ENCODE results near the gene OR7C1.
"Not testable (repeated sequence)": the region's sequence is repeated elsewhere in the genome, so short reads cannot be mapped to it uniquely, and the experiment has no call there.

The OR7C1 gene

DNA sequence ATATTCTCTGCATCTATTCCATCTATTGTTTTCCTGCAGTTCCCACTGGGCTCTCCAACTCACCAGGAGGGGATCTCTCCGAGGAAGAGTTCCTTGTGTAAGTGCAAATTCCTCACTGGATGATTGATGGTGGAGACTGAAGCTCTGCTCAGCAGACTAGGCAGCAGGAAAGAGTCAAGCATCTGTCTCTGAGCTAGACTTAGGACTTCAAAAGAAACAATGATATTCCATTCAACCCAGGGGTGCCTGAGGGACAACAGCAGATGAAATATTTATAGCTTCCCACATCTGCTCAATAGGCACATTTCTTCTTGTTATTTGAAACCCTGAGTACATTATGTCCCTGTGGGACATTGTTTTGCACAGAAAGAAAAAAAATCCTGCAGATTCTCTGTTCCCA lies at the start of gene OR7C1, which contains the start of gene OR7A5:
Gene OR7C1, minus strand, starts transcription at position 175 of the 400 bp plus-strand sequence. CDS start 35,049 bp downstream, outside the sequence.
Gene OR7A5, minus strand, starts transcription at position 175 of the 400 bp plus-strand sequence. CDS start 6,944 bp downstream, outside the sequence.
- no peak for DNase-seq

DNA sequence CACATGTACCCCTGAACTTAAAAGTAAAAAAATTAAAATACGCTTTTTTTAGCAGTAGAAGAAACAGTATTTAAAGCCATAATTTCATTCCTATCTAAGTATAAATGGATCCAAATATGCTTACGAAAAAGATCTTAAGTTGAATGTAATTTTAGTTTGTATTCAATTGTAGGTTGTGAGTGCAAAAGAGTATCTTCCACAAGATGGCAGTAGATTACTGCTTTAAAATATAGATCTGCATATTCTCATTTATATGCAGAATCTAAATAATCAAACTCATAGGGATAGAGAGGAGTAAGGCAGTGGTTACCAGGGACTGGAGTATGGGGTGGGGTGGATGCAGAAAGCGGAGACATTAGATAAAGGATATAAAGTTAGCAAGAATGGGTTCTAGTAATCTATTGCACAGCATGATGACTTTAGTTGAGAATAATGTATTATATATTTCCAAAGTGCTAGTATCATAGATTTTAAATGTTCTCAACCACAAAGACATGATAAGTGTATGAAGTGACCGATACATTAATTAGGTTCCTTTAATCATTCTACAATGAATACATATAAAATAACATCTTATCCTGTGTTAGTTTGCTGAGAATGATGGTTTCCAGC lies 36.7 kb upstream of the OR7C1 start:
- no peak for DNase-seq

DNA sequence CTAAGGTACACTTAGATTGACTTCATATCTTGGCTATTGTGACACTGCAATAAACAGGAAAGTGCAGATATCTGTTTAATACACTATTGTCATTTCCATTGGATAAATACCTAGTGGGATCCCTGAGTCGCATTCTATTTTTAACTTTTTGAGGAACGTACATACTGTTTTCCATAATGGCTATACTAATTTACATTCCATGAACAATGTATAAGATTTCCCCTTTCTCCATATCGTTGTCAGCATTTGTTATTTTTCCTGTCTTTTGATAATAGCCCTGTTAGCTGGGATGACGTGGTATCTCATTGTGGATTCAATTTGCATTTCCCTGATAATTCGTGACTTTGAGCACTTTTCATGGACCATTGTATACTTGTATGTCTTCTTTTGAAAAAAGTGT lies 33.5 kb upstream of the OR7C1 start:
- no peak for DNase-seq

DNA sequence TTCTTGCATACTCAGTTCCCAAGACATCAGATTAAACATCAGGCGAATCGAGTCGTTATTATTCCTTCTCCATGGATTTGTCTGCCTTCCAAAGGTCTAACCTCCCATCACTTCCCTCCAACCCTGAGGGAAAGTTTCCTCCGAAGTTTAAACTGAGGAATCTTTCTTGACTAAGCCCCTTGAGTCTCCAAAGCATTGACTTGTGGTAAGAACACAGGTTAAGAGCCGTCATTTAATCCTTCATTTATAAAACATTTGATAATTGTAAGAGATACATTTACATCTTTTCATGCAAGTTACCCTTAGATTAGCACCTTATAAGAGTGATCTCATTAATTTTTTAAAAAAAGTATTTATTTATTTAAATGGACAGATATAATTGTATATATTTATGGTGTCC lies 13.8 kb upstream of the OR7C1 start, which contains the start of gene OR7A10:
Gene OR7A10, minus strand, starts transcription at position 101 of the 400 bp plus-strand sequence. CDS start 7,045 bp downstream, outside the sequence.
- no peak for DNase-seq

DNA sequence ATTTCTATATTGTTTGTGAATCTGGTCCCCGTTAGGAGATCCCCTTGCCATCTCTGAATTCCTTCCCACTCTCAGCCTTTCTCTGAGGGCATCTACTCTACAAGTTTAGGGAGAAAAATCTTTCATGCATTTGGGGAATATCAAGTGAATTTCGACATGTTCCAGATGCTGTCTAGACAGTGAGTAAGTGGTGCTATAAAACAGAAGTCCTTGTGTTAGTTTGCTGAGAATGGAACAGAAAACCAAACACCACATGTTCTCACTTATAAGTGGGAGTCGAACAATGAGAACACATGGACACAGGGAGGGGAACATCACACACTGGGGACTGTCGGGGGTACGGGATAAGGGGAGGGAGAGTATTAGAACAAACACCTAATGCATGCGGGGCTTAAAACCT lies 8.6 kb upstream of the OR7C1 start:
- no peak for DNase-seq

DNA sequence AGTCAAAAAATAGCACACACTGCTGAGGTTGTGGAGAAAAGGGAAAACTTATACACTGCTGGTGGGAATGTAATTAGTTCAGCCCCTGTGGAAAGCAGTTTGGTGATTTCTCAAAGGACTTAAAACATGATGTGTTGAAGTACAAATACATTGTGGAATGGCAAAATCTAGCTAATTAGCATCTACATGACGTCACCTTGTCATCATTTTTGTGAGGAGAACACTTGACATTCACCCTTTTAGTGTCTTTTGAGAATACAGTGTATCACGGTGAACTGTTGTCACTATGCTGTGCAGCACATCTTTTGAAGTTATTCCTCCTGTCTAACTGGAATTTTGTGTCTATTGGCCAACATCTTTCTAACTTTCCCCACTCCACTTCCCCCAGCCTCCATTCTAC lies 8.2 kb upstream of the OR7C1 start:
- no peak for DNase-seq

DNA sequence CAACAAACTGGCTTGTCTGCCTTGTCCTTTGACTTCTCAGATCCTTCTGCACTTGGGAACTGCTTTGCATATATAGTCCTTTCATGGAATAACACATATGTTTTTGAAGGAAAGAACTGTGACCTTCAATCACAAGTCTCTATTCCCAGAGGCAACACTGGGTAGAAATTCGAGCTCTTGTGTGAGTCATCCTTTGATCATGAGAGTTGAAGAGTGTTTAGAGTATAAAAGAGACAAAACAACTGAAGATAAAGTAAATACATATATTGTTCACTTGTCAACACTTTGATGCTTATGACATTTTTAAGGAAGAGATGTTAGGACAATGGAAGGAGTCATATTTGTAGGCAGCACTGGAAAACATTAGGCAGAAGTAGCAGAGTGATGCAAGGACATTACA lies 5.2 kb upstream of the OR7C1 start:
- DNase-seq: no peak

DNA sequence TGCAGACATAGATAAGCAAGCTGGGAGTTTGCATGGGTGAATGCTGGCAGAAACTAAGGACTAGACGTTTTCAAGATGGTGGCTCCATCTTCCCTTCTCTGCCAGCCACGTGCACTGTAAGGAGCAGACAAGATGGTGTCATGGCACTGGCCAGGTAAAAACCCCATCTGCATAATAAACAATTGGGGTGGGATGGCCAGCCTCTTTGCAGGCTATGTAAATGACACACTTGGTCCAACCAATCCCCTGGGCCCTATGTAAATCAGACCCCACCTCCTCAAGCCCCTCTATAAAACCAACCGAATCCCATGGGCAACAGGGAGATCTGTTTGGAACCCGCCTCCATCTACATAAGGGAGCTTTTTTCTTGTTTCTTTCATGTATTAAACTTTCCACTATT lies 2.4 kb upstream of the OR7C1 start:
- DNase-seq: no peak

DNA sequence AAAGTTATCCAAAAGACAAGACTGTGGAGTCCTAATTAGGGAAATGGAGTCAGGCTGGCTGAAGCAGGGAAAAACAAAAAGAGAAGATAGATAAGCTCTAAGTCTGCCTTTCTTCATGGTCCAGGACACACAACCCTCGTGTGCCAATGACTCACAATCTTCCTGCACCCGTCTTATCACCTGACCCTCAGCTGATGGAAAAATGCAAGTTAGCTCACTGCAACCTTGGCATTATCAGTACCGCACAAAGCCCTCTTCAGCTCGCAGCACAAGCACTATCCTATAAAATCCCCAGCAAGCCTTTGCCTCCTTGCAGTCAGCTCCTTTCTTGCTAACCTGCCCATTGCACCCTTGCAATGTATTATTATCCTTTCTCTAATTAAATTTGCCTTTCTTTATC lies 4.3 kb downstream of the OR7C1 start:
- DNase-seq: no peak

DNA sequence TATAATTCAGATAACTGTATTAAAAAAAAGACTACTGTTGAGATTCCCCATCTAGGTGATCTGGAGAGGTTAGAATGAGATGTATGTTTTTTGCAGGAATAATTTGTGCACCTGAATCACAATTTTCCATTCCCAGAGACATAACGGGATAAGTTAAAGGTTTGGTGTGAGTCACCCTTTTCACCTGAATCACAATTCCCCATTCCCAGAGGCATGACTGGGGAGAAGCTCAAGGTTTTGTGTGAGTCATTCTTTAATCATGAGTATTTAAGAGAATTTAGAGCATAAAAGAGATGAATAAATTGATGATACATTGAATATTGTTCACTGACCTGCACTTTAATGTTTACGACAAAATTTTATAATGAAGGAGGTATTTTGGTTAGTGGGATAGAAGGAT lies 9.0 kb downstream of the OR7C1 start:
- no peak for DNase-seq

DNA sequence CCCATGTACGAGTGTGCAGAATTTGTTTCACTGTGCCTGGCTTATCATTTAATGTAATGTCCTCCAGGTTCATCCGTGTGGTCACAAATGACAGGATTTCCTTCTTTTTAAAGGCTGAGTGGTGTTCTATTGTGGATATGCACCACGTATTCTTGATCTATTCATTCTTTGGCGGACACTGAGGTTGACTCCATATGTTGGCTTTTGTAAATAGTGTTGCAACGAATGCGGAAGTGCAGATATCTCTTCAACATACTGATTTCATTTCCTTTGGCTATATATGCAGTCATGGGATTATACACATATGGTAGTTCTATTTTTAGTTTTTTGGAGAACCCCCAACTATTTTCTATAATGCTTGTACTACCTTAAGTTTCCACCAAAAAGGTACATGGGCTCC lies 13.0 kb downstream of the OR7C1 start:
- DNase-seq: no peak

DNA sequence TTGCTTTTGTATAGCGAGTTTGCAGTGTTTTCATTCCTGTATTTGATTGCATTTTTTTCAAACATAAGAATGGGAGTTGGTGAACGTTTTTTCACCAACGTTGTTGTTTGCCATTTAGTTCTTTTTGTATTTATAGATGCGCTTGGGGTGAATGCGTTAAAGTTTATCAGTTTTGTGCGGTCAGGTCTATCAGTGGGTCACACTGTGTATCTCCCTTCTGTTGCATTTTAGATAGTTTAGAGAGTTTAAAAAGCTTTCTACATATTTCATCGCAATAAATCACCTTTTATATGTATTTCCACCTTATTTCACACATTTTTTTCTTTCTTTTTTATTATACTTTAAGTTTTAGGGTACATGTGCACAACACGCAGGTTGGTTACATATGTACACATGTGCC lies 16.4 kb downstream of the OR7C1 start:
- DNase-seq: no peak

DNA sequence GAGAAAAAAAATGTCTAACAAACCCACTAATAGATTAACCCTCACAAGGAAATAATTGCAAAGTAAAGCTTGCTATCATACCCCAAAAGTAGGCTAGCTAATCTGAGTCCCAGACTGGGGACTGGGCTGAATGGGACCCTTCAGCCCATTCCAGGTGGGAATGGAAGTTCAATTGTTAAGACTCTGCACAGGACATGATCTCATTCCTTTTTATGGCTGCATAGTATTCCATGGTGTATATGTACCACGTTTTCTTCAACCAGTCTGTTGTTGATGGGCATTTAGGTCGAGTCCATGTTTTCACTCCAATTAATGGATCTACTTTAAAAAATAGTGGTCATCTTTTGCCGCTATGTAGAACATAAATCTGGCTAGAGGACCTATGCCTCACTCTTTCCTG lies 17.9 kb downstream of the OR7C1 start:
- DNase-seq: no peak

DNA sequence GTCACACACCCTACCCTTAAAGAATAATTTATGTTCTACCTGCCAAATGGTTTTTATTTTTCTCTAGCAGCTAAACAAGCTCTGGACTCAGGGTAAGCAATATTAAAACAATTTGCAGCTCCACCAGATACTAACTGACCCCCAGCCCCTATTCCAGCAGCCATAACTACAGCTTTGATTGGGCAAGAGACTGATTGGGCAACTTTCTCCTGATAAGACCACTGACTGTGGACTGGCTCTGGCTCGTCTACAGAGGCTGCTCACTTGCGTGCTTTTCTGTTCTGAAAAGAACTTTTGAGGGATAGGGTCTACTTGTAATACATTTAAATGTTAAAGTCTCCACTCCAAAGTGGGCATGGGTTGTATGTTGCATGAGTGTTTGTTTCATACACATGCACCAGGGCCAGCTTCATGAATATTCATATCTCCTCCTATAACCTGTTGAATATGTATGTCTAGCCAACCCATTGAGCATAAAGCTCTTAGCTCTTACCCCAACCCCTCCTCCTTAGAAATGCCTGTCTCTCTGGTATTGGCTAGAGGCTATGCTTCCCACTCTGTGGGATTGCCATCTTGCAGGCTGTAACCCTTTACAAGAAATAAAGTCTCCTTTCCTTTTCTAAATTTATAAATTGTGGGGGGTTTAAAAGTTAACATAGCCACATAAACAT lies 19.9 kb downstream of the OR7C1 start:
- DNase-seq: no peak

DNA sequence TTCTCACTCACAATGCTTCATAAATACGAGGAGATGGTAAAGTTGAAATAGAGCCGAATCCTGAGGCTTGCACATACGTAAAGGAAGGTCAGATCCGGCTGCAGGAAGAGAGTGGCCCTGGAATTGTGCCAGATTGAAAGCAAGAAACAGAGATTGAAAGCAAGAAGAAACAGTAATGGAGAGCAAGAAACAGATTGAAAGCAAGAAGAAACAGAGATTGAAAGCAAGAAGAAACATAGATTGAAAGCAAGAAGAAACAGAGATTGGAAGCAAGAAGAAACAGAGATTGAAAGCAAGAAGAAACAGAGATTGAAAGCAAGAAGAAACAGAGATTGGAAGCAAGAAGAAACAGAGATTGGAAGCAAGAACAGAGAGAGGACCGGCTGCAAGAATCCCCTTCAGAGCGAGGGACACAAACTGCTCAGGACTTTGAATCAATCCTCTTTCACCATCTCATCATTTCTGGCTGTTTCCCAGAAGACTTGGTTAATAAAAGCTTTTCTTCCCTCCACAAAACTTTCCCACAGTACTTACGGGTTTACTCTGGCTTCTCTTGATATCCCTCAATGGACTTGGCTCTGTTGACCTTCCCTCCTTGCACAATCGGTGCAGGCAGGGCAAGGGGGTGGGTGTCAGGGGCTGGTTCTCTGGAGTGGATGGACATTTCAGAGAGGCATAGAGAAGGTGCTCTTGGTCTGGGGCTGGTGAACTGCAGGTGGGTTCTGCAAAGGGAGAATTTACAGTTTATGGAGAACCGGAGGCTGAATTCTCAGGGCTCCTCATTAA lies 25.5 kb downstream of the OR7C1 start:
- no peak for DNase-seq

DNA sequence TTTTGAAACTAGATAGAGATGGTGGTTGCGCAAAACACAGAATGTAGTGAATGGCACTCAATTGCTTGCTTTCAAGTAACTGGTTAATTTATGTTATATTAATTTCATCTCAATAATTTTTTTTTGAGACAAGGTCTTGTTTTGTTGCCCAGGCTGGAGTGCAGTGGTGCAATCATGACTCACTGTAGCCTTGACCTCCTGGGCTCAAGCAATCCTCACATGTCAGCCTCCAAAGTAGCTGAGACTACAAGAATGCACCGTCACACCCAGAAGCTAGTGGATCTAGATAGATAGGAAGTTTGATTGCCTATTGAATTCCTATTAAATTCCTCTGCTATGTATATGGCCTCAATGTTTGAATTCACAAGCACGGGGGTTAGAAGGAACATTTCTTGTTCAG lies 30.2 kb downstream of the OR7C1 start:
- DNase-seq: no peak

DNA sequence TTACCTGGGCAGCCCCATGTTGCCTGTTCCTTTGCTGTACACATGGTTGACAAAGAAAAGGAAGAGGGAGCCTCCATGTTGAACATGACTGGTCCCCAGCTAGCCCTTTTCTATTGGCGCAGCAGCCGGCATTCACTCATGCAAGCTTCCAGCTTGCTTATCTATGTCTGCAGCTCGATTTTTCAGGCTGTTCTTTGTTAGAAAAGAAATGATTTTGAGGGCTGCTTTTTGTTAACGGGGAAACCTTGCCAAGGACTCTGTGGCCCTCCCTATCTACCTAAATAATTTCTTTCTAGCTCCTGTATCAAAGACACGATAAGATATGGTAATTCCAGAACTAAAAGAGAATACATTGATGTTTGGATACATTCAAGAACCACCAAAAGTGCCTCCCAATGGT lies 36.2 kb downstream of the OR7C1 start:
- no peak for DNase-seq

DNA sequence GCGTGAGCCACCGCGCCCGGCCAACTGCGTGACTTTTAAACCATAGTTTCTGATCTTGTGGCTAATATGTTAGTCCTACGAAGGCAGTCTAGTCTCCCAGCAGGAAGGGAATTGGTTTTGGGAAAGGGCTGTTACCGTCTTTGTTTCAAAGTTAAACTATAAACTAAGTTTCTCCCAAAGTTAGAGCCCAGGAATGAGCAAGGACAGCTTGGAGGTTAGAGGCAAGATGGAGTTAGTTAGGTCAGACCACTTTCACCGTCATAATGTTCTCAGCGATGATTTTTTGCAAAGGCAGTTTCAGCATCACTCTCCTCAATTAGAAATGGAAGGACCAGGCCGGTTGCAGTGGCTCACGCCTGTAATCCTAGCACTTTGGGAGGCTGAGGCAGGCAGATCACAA lies 39.0 kb downstream of the OR7C1 start:
- no peak for DNase-seq

DNA sequence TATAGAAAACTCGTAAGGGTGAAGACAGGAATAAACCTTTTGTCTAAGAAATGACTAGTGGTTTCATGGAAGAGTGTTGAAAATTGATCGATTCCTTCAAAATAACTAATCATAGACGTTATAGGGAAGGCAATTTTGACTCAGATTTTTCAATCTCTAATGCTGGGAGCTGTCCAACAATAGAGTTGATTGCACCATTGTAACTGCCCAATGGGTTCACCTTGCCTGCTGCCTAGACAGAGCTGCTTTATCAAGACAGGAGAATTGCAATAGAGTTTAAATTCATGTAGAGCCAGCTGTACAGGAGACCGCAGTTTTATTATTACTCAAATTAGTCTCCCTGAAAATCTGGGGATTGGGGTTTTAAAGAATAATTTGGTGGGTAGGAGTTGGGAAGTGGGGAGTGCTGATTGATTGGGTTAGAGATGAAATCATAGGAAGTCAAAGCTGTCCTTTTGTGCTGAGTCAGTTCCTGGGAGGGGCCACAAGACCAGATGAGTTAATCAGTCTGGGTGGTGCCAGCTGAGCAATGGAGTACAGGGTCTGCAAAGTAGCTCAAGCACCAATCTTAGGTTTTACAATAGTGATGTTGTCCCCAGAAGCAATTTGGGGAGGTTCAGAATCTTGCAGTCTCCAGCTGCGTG lies 39.8 kb downstream of the OR7C1 start:
- no peak for DNase-seq

DNA sequence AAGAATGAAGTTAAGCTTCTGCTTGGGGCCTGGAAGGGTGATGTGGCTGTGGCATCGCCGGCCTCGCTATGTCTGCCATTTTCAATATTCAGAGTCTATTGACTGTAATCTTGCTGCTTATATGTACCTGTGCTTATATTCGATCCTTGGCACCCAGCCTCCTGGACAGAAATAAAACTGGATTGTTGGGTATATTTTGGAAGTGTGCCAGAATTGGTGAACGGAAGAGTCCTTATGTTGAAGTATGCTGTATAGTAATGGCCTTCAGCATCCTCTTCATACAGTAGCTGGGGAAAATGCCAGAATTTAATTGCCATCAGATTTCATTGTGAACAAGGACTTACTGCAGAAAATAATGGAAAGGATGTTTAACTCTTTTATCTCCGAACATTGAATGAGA lies 42.7 kb downstream of the OR7C1 start:
- DNase-seq: not testable (repeated sequence)

DNA sequence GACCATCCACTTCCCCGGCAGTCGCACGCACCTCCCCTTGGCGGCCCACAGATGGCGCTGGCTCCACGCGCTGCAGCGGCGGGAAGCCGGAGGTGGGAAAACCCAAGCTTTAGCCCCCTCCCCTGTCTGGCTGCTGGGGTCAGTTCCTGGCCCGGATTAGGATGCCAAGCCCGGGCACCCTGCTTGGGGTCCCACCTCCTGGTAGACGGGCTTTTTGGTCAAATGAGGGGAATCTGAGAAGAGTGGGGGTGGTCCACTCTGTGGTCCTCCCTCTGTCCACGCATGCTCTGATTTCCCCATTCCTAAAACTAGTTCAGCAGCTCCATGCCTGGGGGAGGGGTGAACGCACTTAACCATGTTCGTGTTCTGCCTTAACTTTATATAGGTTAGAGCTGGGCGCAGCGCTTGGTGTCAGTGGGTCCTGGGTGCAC lies 48.5 kb downstream of the OR7C1 start:
- DNase-seq: peak in 1 of 4 experiments; percentile 5

DNA sequence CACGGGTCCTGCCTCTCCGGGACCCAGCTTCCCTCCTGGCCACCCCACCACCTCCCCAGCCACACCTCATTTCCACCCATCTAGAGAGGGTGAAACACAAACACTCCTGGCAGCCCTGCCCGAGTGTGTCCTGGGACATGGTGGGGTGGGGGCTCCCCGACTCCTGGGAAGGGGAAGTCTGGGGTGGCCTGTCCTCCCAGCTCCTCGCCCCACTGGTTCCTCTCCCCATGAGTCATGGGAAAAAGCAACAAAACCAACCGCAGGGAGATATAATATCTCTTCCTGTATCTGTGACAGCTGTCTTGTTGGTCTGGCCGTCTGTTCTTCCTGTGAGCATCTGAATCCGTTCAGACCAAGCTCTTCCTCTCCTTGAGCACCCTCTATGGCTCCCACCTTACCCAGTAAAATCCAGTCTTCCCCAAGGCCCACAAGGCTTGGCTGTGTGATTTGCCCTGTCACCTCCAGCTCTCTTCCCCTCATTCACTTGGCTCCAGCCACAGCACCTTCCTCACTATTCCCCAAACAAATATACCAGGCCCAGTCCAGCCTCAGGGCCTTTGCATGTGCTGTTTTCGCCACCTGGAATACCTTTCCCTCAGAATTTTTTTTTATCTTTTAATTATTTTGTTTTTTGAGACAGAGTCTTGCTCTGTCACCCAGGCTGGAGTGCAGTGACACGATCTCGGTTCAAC lies 49.7 kb downstream of the OR7C1 start:
- DNase-seq: not testable (repeated sequence)

DNA sequence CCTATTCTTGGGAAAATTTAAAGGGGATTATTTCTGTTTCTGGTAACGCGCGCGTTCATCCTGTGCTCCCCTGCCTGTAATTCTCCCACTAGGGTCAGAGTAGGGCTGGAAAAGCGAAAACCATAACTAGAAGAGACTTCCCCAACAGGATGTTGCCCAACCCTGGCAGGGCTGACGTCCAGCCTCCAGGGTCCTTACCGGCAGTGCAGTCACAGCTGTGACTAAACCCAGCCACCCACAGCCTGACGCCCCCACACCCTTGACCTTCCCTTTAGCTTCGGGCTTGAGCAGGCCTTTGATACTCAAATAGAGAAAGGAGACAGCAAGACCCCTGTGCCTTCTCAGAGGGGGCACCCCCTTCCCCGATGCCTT lies 50.3 kb downstream of the OR7C1 start:
- DNase-seq: not testable (repeated sequence)

Data from activated naive CD4-positive, alpha-beta T cell (primary cell).